HepG2 (cell line): ENCODE data around the gene FUT4.

Source experiments
- GABPA ChIP-seq, 2 experiments: IDR thresholded peaks; 2 replicates each; pipeline ENCODE4 v1.6.1; 2011 to 2016; ENCODE audit warnings: low read depth in 2 of 2, low read length in 1 of 2, missing biosample characterization in 1 of 2, missing genetic modification characterization in 1 of 2
- KDM3A ChIP-seq: IDR thresholded peaks from 2 replicates; pipeline ENCODE4 v1.6.1; 2018; ENCODE audit warnings: low read depth, missing compliant biosample characterization
- MAZ ChIP-seq, 2 experiments: sonication (generic) in 1 of 2; formaldehyde crosslinking in 1 of 2; IDR thresholded peaks; 2 replicates each; pipeline versions ENCODE4 v1.5.0 to v1.6.1; 2012 to 2020; ENCODE audit warnings: low read depth in 2 of 2, mild to moderate bottlenecking in 2 of 2, borderline replicate concordance in 1 of 2, improper control_type of control experiment in 1 of 2, low read length in 1 of 2, missing genetic modification reagents in 1 of 2, moderate library complexity in 1 of 2
- MXI1 ChIP-seq: IDR thresholded peaks from 3 replicates; pipeline ENCODE4 v1.6.1; 2012; ENCODE audit warnings: low read depth, low read length, inconsistent platforms, borderline replicate concordance
- TCF7L2 ChIP-seq: IDR thresholded peaks from 2 replicates; pipeline ENCODE4 v1.6.1; 2011; ENCODE audit warnings: mild to moderate bottlenecking, low read depth, low read length, moderate library complexity
- ZNF782 ChIP-seq: sonication (generic); formaldehyde crosslinking; IDR thresholded peaks from 2 replicates; pipeline ENCODE4 v1.4.0; 2020; ENCODE audit warnings: missing genetic modification reagents, mild to moderate bottlenecking, borderline replicate concordance
- TF ChIP-seq, protein P1 (sequence below): sonication (generic); formaldehyde crosslinking; conservative IDR thresholded peaks from 2 replicates; pipeline ENCODE4 v1.4.0; 2020; ENCODE audit warnings: missing genetic modification reagents
- TF ChIP-seq, protein P2 (sequence below): sonication (generic); formaldehyde crosslinking; IDR thresholded peaks from 2 replicates; pipeline ENCODE4 v1.5.0; 2020; ENCODE audit warnings: mild to moderate bottlenecking, missing genetic modification reagents, moderate library complexity
- TF ChIP-seq, protein P3 (sequence below): sonication (generic); formaldehyde crosslinking; IDR thresholded peaks from 2 replicates; pipeline ENCODE4 v1.4.0; 2020; ENCODE audit warnings: missing genetic modification reagents

DNA sequence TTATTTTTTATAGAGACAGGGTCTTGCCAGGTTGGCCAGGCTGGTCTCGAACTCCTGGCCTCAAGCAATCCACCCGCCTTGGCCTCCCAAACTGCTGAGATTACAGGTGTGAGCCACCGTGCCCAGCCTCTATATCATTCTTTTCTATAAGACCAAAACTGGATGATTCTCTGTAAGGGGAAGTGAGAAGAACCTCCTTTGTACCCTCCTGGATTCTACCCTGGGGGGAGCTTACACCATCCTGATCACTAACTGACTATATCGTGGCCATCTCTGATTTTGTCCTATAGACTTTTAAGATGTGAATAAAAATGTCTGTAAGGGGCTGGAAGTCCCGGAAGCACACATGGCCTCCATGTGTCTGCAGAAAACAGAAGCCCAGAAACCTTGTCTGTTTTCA is 32.6 kb downstream of the FUT4 start:
- TF ChIP-seq, protein P1, sequence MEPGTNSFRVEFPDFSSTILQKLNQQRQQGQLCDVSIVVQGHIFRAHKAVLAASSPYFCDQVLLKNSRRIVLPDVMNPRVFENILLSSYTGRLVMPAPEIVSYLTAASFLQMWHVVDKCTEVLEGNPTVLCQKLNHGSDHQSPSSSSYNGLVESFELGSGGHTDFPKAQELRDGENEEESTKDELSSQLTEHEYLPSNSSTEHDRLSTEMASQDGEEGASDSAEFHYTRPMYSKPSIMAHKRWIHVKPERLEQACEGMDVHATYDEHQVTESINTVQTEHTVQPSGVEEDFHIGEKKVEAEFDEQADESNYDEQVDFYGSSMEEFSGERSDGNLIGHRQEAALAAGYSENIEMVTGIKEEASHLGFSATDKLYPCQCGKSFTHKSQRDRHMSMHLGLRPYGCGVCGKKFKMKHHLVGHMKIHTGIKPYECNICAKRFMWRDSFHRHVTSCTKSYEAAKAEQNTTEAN, result no peak
- TF ChIP-seq, protein P2, sequence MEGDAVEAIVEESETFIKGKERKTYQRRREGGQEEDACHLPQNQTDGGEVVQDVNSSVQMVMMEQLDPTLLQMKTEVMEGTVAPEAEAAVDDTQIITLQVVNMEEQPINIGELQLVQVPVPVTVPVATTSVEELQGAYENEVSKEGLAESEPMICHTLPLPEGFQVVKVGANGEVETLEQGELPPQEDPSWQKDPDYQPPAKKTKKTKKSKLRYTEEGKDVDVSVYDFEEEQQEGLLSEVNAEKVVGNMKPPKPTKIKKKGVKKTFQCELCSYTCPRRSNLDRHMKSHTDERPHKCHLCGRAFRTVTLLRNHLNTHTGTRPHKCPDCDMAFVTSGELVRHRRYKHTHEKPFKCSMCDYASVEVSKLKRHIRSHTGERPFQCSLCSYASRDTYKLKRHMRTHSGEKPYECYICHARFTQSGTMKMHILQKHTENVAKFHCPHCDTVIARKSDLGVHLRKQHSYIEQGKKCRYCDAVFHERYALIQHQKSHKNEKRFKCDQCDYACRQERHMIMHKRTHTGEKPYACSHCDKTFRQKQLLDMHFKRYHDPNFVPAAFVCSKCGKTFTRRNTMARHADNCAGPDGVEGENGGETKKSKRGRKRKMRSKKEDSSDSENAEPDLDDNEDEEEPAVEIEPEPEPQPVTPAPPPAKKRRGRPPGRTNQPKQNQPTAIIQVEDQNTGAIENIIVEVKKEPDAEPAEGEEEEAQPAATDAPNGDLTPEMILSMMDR (CRISPR knock-in tag), result no peak
- TF ChIP-seq MXI1, result no peak
- no peak for TF ChIP-seq MAZ (IDR thresholded peaks at IDR 0.05; ENCODE audit: borderline replicate concordance, low read depth, low read length)
- no peak for TF ChIP-seq MAZ (CRISPR knock-in tag; IDR thresholded peaks at IDR 0.05; ENCODE audit: low read depth)
- no peak for TF ChIP-seq ZNF782 (CRISPR knock-in tag)
- TF ChIP-seq KDM3A, result no peak
- TF ChIP-seq GABPA (IDR thresholded peaks at IDR 0.05; ENCODE audit: low read depth, low read length), result no peak
- no peak for TF ChIP-seq GABPA (CRISPR knock-in tag; IDR thresholded peaks at IDR 0.05; ENCODE audit: low read depth)
- TF ChIP-seq, protein P3, sequence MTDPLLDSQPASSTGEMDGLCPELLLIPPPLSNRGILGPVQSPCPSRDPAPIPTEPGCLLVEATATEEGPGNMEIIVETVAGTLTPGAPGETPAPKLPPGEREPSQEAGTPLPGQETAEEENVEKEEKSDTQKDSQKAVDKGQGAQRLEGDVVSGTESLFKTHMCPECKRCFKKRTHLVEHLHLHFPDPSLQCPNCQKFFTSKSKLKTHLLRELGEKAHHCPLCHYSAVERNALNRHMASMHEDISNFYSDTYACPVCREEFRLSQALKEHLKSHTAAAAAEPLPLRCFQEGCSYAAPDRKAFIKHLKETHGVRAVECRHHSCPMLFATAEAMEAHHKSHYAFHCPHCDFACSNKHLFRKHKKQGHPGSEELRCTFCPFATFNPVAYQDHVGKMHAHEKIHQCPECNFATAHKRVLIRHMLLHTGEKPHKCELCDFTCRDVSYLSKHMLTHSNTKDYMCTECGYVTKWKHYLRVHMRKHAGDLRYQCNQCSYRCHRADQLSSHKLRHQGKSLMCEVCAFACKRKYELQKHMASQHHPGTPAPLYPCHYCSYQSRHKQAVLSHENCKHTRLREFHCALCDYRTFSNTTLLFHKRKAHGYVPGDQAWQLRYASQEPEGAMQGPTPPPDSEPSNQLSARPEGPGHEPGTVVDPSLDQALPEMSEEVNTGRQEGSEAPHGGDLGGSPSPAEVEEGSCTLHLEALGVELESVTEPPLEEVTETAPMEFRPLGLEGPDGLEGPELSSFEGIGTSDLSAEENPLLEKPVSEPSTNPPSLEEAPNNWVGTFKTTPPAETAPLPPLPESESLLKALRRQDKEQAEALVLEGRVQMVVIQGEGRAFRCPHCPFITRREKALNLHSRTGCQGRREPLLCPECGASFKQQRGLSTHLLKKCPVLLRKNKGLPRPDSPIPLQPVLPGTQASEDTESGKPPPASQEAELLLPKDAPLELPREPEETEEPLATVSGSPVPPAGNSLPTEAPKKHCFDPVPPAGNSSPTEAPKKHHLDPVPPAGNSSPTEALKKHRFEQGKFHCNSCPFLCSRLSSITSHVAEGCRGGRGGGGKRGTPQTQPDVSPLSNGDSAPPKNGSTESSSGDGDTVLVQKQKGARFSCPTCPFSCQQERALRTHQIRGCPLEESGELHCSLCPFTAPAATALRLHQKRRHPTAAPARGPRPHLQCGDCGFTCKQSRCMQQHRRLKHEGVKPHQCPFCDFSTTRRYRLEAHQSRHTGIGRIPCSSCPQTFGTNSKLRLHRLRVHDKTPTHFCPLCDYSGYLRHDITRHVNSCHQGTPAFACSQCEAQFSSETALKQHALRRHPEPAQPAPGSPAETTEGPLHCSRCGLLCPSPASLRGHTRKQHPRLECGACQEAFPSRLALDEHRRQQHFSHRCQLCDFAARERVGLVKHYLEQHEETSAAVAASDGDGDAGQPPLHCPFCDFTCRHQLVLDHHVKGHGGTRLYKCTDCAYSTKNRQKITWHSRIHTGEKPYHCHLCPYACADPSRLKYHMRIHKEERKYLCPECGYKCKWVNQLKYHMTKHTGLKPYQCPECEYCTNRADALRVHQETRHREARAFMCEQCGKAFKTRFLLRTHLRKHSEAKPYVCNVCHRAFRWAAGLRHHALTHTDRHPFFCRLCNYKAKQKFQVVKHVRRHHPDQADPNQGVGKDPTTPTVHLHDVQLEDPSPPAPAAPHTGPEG (CRISPR knock-in tag), result no peak
- no peak for TF ChIP-seq TCF7L2
